Kidney (tissue), 14 donors: ENCODE data around the gene EFHD1. TPM values are rescaled to one million over a fixed set of nuclear protein-coding genes. Genes with fewer than 3 reads are reported as not detected.
A peak's percentile ranks its signal among the peaks of the same experiment; 100 is the strongest.

Experiments used
- DNase-seq, 5 donors: peaks; one replicate each; pipeline ENCODE4 v3.0.0-alpha.2; 2013 to 2020
- FAIRE-seq: peaks from 2 replicates; lab custom pipeline; 2012; peaks lifted over from hg19 to GRCh38; lab: Jason Lieb, UNC
- H3K27ac ChIP-seq, 2 donors: one replicate each; pipeline ENCODE4 v1.7.0; 2013; ENCODE audit warnings: low read depth in 2 of 2, low read length in 2 of 2, inconsistent platforms in 1 of 2
- H3K27me3 ChIP-seq: one replicate; pipeline ENCODE4 v1.7.1; 2013; ENCODE audit warnings: low read length, inconsistent platforms; ENCODE audit not compliant: control insufficient read depth, insufficient read depth
- H3K36me3 ChIP-seq, 3 donors: one replicate each; pipeline versions ENCODE4 v1.7.0 to v1.7.1; 2013; ENCODE audit warnings: low read length in 3 of 3, control low read depth in 1 of 3, inconsistent platforms in 1 of 3; ENCODE audit not compliant: insufficient read depth in 3 of 3, control insufficient read depth in 2 of 3
- H3K4me1 ChIP-seq, 3 donors: one replicate each; pipeline versions ENCODE4 v1.7.0 to v1.7.1; 2013; ENCODE audit warnings: low read length in 3 of 3, inconsistent platforms in 1 of 3, low read depth in 1 of 3; ENCODE audit not compliant: control insufficient read depth in 2 of 3, insufficient read depth in 2 of 3
- H3K4me3 ChIP-seq, 3 donors: one replicate each; pipeline versions ENCODE4 v1.7.0 to v1.8.1; 2013; ENCODE audit warnings: low read length in 3 of 3, control low read depth in 1 of 3, inconsistent platforms in 1 of 3
- H3K9ac ChIP-seq, 3 donors: one replicate each; pipeline versions ENCODE4 v1.7.0 to v1.7.1; 2013; ENCODE audit warnings: low read length in 3 of 3, control low read depth in 1 of 3, inconsistent platforms in 1 of 3
- H3K9me3 ChIP-seq, 3 donors: one replicate each; pipeline versions ENCODE4 v1.7.0 to v1.7.1; 2013; ENCODE audit warnings: low read length in 3 of 3, control low read depth in 1 of 3, inconsistent platforms in 1 of 3; ENCODE audit not compliant: control insufficient read depth in 2 of 3, insufficient read depth in 1 of 3
- CTCF ChIP-seq: IDR thresholded peaks from 3 replicates; pipeline ENCODE4 v1.5.1; 2012; ENCODE audit warnings: mild to moderate bottlenecking, moderate library complexity, borderline replicate concordance; ENCODE audit not compliant: insufficient read depth; ENCODE audit errors: extremely low read depth
- intact Hi-C: fragments of 100-400 bp; cut with DNase I; formaldehyde crosslinking; loops from one replicate; pipeline ENCODE4 v1.11.1; 2022
- polyA plus RNA-seq: library from polyadenylated mRNA; stranded (reverse); fragments of 350-450 nt; fragmentation: Illumina TruSeq; extraction: RNeasy Lipid Tissue Mini Kit (QIAGEN cat#74804); gene quantifications from one replicate; pipeline ENCODE4 v1.2.3, GENCODE V29; 2014; ENCODE audit warnings: low read depth, low replicate concordance; ENCODE audit not compliant: insufficient read depth
- total RNA-seq: library from RNA; stranded (reverse); fragmentation: NEBNext Ultra II Directional; extraction: Animal tissue kit (Norgen Biotek cat#: 25700); gene quantifications from one replicate; pipeline ENCODE4 v1.2.1, GENCODE V29; 2021
- donor health status: control.
- donor health status: control.
- donor health status: control.
- donor health status: control.
- donor health status: control.
- donor health status: DM: yes; HTN: yes; CAD: no.
- donor health status: Normal renal cell carcinoma (clear cell type).

Gene EFHD1
- total and polyA plus RNA-seq, 2 donors from 2014 or later = 129 to 280 TPM

DNA sequence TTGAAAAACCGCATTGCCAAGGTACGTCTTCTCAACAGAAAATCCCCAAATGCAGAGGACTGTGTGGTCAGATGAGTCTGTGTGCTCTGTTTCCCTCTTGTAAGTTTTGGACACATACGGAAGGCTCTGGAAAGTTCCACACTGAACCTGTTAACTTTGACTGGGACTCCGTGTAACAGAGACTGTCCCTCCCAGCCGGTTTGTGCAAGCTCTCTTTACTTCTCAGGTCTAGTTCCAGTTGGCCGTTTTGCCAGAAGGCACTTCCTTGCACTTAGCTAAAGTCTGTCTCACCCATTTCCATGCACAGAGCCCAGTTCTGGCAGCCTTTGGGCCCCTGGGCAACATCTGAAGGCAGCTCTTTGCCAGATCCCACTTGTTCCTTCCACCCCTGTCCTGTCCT lies 22.0 kb downstream of the EFHD1 start:
- no peaks in the 10 kb centered on the region for H3K27me3 ChIP-seq
- no peak for DNase-seq
- H3K36me3 ChIP-seq = no peaks in the 10 kb centered on the region
- H3K9me3 ChIP-seq = no peaks in the 10 kb centered on the region
- TF ChIP-seq CTCF = no peak
- peaks cover 0 to 36% (median 30%) of the 10 kb centered on the region in 3 donors for H3K4me1 ChIP-seq
- H3K4me3 ChIP-seq = no peak overlapping the region
- peak overlapping the region; percentile 85 to 95 for H3K27ac ChIP-seq
- no peak for FAIRE-seq
- H3K9ac ChIP-seq = peak overlapping the region in 1 of 3 donors; percentile 63
- intact Hi-C loops = no loop called here

- Histone ChIP-seq H3K36me3 (peaks cover 0 to 6% (median 2%) of the 10 kb centered on the region in 3 donors), H3K27me3 (no peaks in the 10 kb centered on the region), H3K27ac (peak overlapping the region in 1 of 2 donors; percentile 59), H3K9me3 (no peaks in the 10 kb centered on the region), H3K4me3 (no peak overlapping the region), H3K9ac (peak overlapping the region in 1 of 3 donors; percentile 38), H3K4me1 (peaks cover 0 to 31% (median 12%) of the 10 kb centered on the region in 3 donors)
- no peak for TF ChIP-seq CTCF
- DNase-seq = no peak
- no peak for FAIRE-seq
- intact Hi-C loops = no loop called here
Measured at GRCh38 chr2:232658217-232658785, 24.9 kb downstream of the EFHD1 start.

DNA sequence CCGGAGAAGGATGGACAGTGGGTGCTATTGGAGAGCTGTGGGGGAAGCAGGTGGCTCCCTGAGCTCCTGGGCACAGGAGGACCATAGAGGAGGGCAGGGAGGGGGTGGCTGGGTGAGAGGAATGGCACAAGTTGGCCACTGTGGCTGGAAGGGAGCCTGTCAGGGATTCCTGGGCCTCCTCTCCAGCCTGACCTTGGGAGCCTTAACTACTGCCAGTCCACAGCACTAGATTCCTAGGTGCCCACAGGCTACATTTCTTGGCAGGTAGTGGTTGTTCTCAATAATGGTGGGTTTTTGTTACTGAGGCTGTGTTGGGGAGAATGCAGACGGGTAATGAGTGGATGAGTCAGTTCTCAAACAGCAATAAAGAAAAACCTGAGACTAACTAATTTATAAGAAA lies 26.0 kb downstream of the EFHD1 start:
- Histone ChIP-seq H3K36me3 (peaks cover 0 to 11% (median 2%) of the 10 kb centered on the region in 3 donors), H3K9ac (no peak overlapping the region), H3K4me3 (no peak overlapping the region), H3K9me3 (no peaks in the 10 kb centered on the region), H3K27ac (peak overlapping the region; percentile 18 to 76), H3K4me1 (peaks cover 0 to 25% (median 12%) of the 10 kb centered on the region in 3 donors), H3K27me3 (no peaks in the 10 kb centered on the region)
- DNase-seq (no peak), FAIRE-seq (no peak)
- TF ChIP-seq CTCF = no peak
- intact Hi-C loops = no loop called here
